ENCODE results near the gene GNPTAB. TPM values are rescaled to one million over a fixed set of nuclear protein-coding genes. Genes with fewer than 3 reads are reported as not detected.
"Not testable (repeated sequence)": the region's sequence is repeated elsewhere in the genome, so short reads cannot be mapped to it uniquely, and the experiment has no call there.

GNPTAB gene
- total RNA-seq, 5 donors from 2014 or later (not counting 1 experiment from before 2014, with no cell fraction given), result 44.9 to 66.8 (median 57.0) TPM

DNA sequence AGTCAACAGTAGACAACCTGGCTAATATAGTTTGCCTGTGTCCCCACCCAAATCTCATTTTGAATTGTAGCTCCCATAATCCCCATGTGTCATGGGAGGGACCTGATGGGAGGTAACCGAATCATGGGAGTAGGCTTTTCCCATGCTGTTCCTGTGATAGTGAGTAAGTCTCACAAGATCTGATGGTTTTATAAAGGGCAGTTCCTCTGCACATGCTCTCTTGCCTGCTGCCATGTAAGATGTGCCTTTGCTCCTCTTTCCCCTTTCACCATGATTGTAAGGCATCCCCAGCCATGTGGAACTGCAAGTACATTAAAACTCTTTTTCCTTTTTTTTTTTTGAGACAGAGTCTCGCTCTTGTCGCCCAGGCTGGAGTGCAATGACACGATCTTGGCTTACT lies 12.1 kb downstream of the GNPTAB start:
- not testable (repeated sequence) for H3K27ac Mint-ChIP-seq; H3K4me3 Mint-ChIP-seq; H3K27me3 Mint-ChIP-seq; H3K27me3 ChIP-seq (replicated peaks in 1 of 2; ENCODE audit: control insufficient read depth in 2 of 2, extremely low read depth in 1 of 2, insufficient read depth in 2 of 2, low read length in 1 of 2); DNase-seq; ATAC-seq (replicated peaks in 1 of 4); H3K27ac ChIP-seq (ENCODE audit: low read length); H3K4me3 ChIP-seq (ENCODE audit: control insufficient read depth in 1 of 2, extremely low read depth in 1 of 2, low read length in 1 of 2); H3K9me3 Mint-ChIP-seq; H3K36me3 ChIP-seq (ENCODE audit: control insufficient read depth in 2 of 2, extremely low read depth in 1 of 2, insufficient read depth in 1 of 2, low read length in 1 of 2); H3K9me3 ChIP-seq
- peaks cover 46 to 55% (median 49%) of the 10 kb centered on the region in 3 donors for H3K4me1 Mint-ChIP-seq
- CTCF ChIA-PET, result interaction anchor here in 1 of 2 donors (1.2 to 2.1 kb wide), 2 partner anchors 12 to 45 kb away, joined by 3 to 6 read pairs; partner anchors contain the start of gene GNPTAB
- POLR2A ChIA-PET, result interaction anchor here in 1 of 2 donors (0.6 to 0.7 kb wide), 2 partner anchors 19 to 238 kb away, joined by 3 to 5 read pairs; no protein-coding TSS in a partner anchor
- H3K4me1 ChIP-seq (ENCODE audit: control insufficient read depth in 1 of 2, extremely low read depth in 1 of 2, insufficient read depth in 2 of 2, low read length in 2 of 2), result peaks cover 13 to 31% of the 10 kb centered on the region in 2 experiments
- peaks cover 24% of the 10 kb centered on the region for H3K36me3 Mint-ChIP-seq
- WGBS (ENCODE audit: insufficient coverage), result no CpG with 5 or more reads among the region's 4 CpGs

DNA sequence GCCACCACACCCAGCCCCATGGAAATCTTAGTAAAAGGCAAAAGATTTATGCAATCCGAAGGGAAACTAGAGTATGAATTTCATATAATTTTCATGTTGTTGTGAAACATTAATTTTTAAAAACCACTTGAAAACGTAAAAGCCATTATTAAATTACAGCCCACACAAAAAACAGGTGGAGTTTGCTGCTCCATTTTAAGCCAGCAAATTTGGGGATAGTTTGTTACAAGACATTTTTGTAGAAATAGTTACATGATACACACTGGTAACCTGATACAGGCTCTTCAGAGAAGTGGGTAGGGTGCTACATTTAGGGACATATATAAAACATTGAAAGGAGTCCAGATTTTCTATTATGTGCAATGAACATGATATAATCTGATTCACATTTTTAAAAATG lies 17.6 kb downstream of the GNPTAB start:
- WGBS (ENCODE audit: insufficient coverage), result no CpG with 5 or more reads among the region's 2 CpGs
- H3K27me3 Mint-ChIP-seq, result no peaks in the 10 kb centered on the region
- H3K36me3 Mint-ChIP-seq, result peaks cover 18% of the 10 kb centered on the region
- ChIA-PET POLR2A (interaction anchor here in 1 of 2 donors (0.7 kb wide), 1 partner anchor 35 kb away, joined by 3 read pairs; no protein-coding TSS in a partner anchor), CTCF (interaction anchor here in 1 of 2 donors (1.5 kb wide), 1 partner anchor 25 kb away, joined by 3 read pairs; no protein-coding TSS in a partner anchor)
- no peak overlapping the region for H3K27ac ChIP-seq (ENCODE audit: low read length)
- no peaks in the 10 kb centered on the region for H3K9me3 ChIP-seq
- DNase-seq (no peak), ATAC-seq (replicated peaks in 1 of 4) (no peak)
- H3K4me3 ChIP-seq (ENCODE audit: control insufficient read depth in 1 of 2, extremely low read depth in 1 of 2, low read length in 1 of 2), result no peak overlapping the region
- no peak overlapping the region for H3K27ac Mint-ChIP-seq
- H3K9me3 Mint-ChIP-seq, result peaks cover 0 to 3% (median 0%) of the 10 kb centered on the region in 3 donors
- H3K4me1 ChIP-seq (ENCODE audit: control insufficient read depth in 1 of 2, extremely low read depth in 1 of 2, insufficient read depth in 2 of 2, low read length in 2 of 2), result peaks cover 0 to 5% of the 10 kb centered on the region in 2 experiments
- H3K36me3 ChIP-seq (ENCODE audit: control insufficient read depth in 2 of 2, extremely low read depth in 1 of 2, insufficient read depth in 1 of 2, low read length in 1 of 2), result no peaks in the 10 kb centered on the region
- peaks cover 26 to 44% (median 30%) of the 10 kb centered on the region in 3 donors for H3K4me1 Mint-ChIP-seq
- H3K27me3 ChIP-seq (replicated peaks in 1 of 2; ENCODE audit: control insufficient read depth in 2 of 2, extremely low read depth in 1 of 2, insufficient read depth in 2 of 2, low read length in 1 of 2), result no peaks in the 10 kb centered on the region
- H3K4me3 Mint-ChIP-seq, result no peak overlapping the region

DNA sequence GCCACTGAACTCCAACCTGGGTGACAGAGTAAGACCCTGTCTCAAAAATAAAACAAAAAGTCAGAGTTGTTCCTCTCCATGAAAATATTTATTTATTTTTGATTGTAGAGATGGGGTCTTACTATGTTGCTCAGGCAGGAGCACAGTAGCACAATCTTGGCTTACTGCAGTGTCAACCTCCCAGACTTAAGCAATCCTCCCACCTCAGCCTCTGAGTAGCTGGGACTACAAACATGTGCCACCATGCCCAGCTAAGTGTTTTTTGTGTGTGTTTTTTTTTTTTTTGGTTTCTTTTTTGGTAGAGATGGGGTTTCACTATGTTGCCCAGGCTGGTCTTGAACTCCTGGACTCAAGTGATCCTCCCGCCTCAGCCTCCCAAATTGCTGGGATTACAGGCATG lies 18.0 kb downstream of the GNPTAB start:
- WGBS (ENCODE audit: insufficient coverage), result no CpG with 5 or more reads among the region's 1 CpG
- ChIA-PET CTCF (interaction anchor here in 1 of 2 donors (0.6 kb wide), 1 partner anchor 35 kb away, joined by 4 read pairs; no protein-coding TSS in a partner anchor), POLR2A (interaction anchor here (0.6 to 0.7 kb wide), 3 partner anchors 17 to 55 kb away, joined by 3 to 6 read pairs (median 4); no protein-coding TSS in a partner anchor)
- DNase-seq; H3K36me3 ChIP-seq (ENCODE audit: control insufficient read depth in 2 of 2, extremely low read depth in 1 of 2, insufficient read depth in 1 of 2, low read length in 1 of 2); H3K9me3 ChIP-seq; H3K27ac Mint-ChIP-seq; H3K27me3 Mint-ChIP-seq; ATAC-seq (replicated peaks in 1 of 4); H3K9me3 Mint-ChIP-seq; H3K4me3 Mint-ChIP-seq; H3K27ac ChIP-seq (ENCODE audit: low read length); H3K27me3 ChIP-seq (replicated peaks in 1 of 2; ENCODE audit: control insufficient read depth in 2 of 2, extremely low read depth in 1 of 2, insufficient read depth in 2 of 2, low read length in 1 of 2); H3K4me3 ChIP-seq (ENCODE audit: control insufficient read depth in 1 of 2, extremely low read depth in 1 of 2, low read length in 1 of 2); H3K4me1 ChIP-seq (ENCODE audit: control insufficient read depth in 1 of 2, extremely low read depth in 1 of 2, insufficient read depth in 2 of 2, low read length in 2 of 2): not testable (repeated sequence)
- H3K36me3 Mint-ChIP-seq, result peaks cover 22% of the 10 kb centered on the region
- H3K4me1 Mint-ChIP-seq, result peaks cover 25 to 44% (median 30%) of the 10 kb centered on the region in 3 donors

DNA sequence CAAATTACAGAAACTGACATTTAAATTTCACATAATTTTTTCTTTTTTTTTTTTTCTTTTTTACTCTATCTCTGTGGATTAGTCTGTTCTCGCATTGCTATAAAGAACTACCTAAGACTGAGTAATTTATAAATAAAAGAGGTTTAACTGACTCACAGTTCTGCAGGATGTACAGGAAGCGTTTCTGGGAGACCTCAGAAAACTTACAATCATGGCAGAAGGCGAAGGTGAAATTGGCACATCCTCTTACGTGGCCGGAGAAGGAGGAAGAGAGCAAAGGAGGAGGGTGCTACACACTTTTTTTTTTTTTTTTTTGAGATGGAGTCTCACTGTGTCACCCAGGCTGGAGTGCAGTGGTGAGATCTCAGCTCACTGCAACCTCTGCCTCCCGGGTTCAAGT lies 19.4 kb downstream of the GNPTAB start:
- H3K36me3 Mint-ChIP-seq, result peaks cover 23% of the 10 kb centered on the region
- H3K36me3 ChIP-seq (ENCODE audit: control insufficient read depth in 2 of 2, extremely low read depth in 1 of 2, insufficient read depth in 1 of 2, low read length in 1 of 2); POLR2A ChIA-PET; CTCF ChIA-PET; H3K27me3 Mint-ChIP-seq; H3K4me3 Mint-ChIP-seq; H3K27ac ChIP-seq (ENCODE audit: low read length); H3K27me3 ChIP-seq (replicated peaks in 1 of 2; ENCODE audit: control insufficient read depth in 2 of 2, extremely low read depth in 1 of 2, insufficient read depth in 2 of 2, low read length in 1 of 2); H3K27ac Mint-ChIP-seq; H3K9me3 ChIP-seq; H3K4me1 ChIP-seq (ENCODE audit: control insufficient read depth in 1 of 2, extremely low read depth in 1 of 2, insufficient read depth in 2 of 2, low read length in 2 of 2); ATAC-seq (replicated peaks in 1 of 4); H3K4me3 ChIP-seq (ENCODE audit: control insufficient read depth in 1 of 2, extremely low read depth in 1 of 2, low read length in 1 of 2); H3K9me3 Mint-ChIP-seq; DNase-seq: not testable (repeated sequence)
- peaks cover 25 to 51% (median 34%) of the 10 kb centered on the region in 3 donors for H3K4me1 Mint-ChIP-seq
- no CpG with 5 or more reads among the region's 6 CpGs for WGBS (ENCODE audit: insufficient coverage)

DNA sequence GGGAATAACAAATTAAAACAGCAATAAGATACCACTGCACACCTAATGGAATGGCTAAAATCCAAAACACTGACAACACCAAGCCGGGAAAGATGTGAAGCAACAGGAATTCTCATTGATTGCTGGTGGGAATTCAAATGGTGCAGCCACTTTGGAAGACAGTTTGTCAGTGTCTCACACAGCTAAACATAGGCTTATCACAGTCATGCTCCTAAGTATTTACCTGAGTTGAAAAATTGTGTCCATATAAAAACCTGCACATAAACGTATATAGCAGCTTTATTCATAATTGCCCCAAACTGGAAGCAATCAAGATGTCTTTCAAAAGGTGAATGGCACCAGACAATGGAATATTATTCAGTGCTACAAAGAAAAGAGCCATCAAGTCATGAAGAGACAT lies 21.6 kb downstream of the GNPTAB start:
- Histone ChIP-seq H3K27ac (ENCODE audit: low read length) (no peak overlapping the region), H3K27me3 (replicated peaks in 1 of 2; ENCODE audit: control insufficient read depth in 2 of 2, extremely low read depth in 1 of 2, insufficient read depth in 2 of 2, low read length in 1 of 2) (no peaks in the 10 kb centered on the region), H3K9me3 (no peaks in the 10 kb centered on the region), H3K4me3 (ENCODE audit: control insufficient read depth in 1 of 2, extremely low read depth in 1 of 2, low read length in 1 of 2) (no peak overlapping the region), H3K36me3 (ENCODE audit: control insufficient read depth in 2 of 2, extremely low read depth in 1 of 2, insufficient read depth in 1 of 2, low read length in 1 of 2) (no peaks in the 10 kb centered on the region), H3K4me1 (ENCODE audit: control insufficient read depth in 1 of 2, extremely low read depth in 1 of 2, insufficient read depth in 2 of 2, low read length in 2 of 2) (peaks cover 0 to 5% of the 10 kb centered on the region in 2 experiments)
- Mint-ChIP-seq H3K27ac (no peak overlapping the region), H3K36me3 (peaks cover 17% of the 10 kb centered on the region), H3K4me1 (peaks cover 28 to 50% (median 32%) of the 10 kb centered on the region in 3 donors), H3K27me3 (no peaks in the 10 kb centered on the region), H3K9me3 (no peaks in the 10 kb centered on the region), H3K4me3 (no peak overlapping the region)
- CTCF ChIA-PET, result interaction anchor here in 1 of 2 donors (0.6 kb wide), 1 partner anchor 22 kb away, joined by 3 read pairs; no protein-coding TSS in a partner anchor
- DNase-seq (no peak), ATAC-seq (replicated peaks in 1 of 4) (no peak)
- POLR2A ChIA-PET, result no interaction called here
- no CpG with 5 or more reads among the region's 2 CpGs for WGBS (ENCODE audit: insufficient coverage)

DNA sequence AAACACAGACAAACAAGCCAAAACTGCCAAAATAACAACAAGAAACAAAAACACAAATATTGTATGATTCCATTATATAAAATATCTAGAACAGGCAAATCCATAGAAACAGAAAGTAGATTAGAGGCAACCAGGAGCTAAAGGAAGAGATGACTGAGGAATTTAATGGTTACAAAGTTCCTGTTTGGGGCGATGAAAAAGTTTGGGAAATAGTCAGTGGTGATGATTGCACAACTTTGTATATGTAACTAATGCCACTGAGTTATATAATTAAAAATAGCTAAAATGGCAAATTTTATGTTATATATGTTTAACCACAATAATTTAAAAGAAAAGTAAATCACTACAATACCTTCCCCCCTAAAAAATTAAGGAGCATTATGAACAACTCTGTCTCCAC lies 24.5 kb downstream of the GNPTAB start:
- Mint-ChIP-seq H3K4me3 (no peak overlapping the region), H3K9me3 (no peaks in the 10 kb centered on the region), H3K27me3 (no peaks in the 10 kb centered on the region), H3K36me3 (peaks cover 15% of the 10 kb centered on the region), H3K27ac (no peak overlapping the region), H3K4me1 (peaks cover 36 to 56% (median 38%) of the 10 kb centered on the region in 3 donors)
- DNase-seq (no peak), ATAC-seq (replicated peaks in 1 of 4) (no peak)
- Histone ChIP-seq H3K27me3 (replicated peaks in 1 of 2; ENCODE audit: control insufficient read depth in 2 of 2, extremely low read depth in 1 of 2, insufficient read depth in 2 of 2, low read length in 1 of 2) (no peaks in the 10 kb centered on the region), H3K36me3 (ENCODE audit: control insufficient read depth in 2 of 2, extremely low read depth in 1 of 2, insufficient read depth in 1 of 2, low read length in 1 of 2) (no peaks in the 10 kb centered on the region), H3K9me3 (no peaks in the 10 kb centered on the region), H3K27ac (ENCODE audit: low read length) (no peak overlapping the region), H3K4me3 (ENCODE audit: control insufficient read depth in 1 of 2, extremely low read depth in 1 of 2, low read length in 1 of 2) (no peak overlapping the region), H3K4me1 (ENCODE audit: control insufficient read depth in 1 of 2, extremely low read depth in 1 of 2, insufficient read depth in 2 of 2, low read length in 2 of 2) (peaks cover 0 to 2% of the 10 kb centered on the region in 2 experiments)
- no CpG with 5 or more reads among the region's 1 CpG for WGBS (ENCODE audit: insufficient coverage)
- ChIA-PET POLR2A (interaction anchor here in 1 of 2 donors (0.6 kb wide), 1 partner anchor 680 kb away, joined by 3 read pairs; no protein-coding TSS in a partner anchor), CTCF (interaction anchor here in 1 of 2 donors (1.0 to 2.3 kb wide), 3 partner anchors 17 to 24 kb away, joined by 3 to 7 read pairs (median 4); partner anchors contain the start of gene GNPTAB)

Measured in T-cell (primary cell).